Vagina (tissue), 2 donors: Measurements from ENCODE around the gene CDHR1. TPM values are rescaled to one million over a fixed set of nuclear protein-coding genes. Genes with fewer than 3 reads are reported as not detected.

Experiments
- DNase-seq, 2 donors: peaks; one replicate each; pipeline ENCODE4 v3.0.0-alpha.2; 2017; ENCODE audit errors: extremely low spot score in 2 of 2
- H3K27ac ChIP-seq: fragments of 200-600 bp; sonication (generic); one replicate; pipeline ENCODE4 v1.5.1; 2019
- H3K27me3 ChIP-seq: fragments of 200-600 bp; sonication (generic); one replicate; pipeline ENCODE4 v1.5.1; 2019
- H3K36me3 ChIP-seq, 2 donors: fragments of 200-600 bp; sonication (generic); one replicate each; pipeline ENCODE4 v1.5.1; 2017 to 2019
- H3K4me1 ChIP-seq: fragments of 200-600 bp; sonication (generic); one replicate; pipeline ENCODE4 v1.5.1; 2019
- H3K4me3 ChIP-seq, 2 donors: fragments of 200-600 bp; sonication (generic); 1 replicate in 1 of 2; 2 replicates in 1 of 2; pipeline ENCODE4 v1.5.1; 2016 to 2019
- H3K9me3 ChIP-seq: fragments of 200-600 bp; sonication (generic); one replicate; pipeline ENCODE4 v1.5.1; 2019
- POLR2A ChIP-seq, 2 donors: fragments of 450-650 bp; IDR thresholded peaks; one replicate each; pipeline ENCODE4 v1.6.1; 2017; ENCODE audit warnings: antibody characterized with exemption in 2 of 2, mild to moderate bottlenecking in 2 of 2, moderate library complexity in 2 of 2
- POLR2AphosphoS5 ChIP-seq, 2 donors: sonication (generic); formaldehyde crosslinking; IDR thresholded peaks; one replicate each; pipeline ENCODE4 v1.9.0; 2017; ENCODE audit warnings: antibody characterized with exemption in 2 of 2, mild to moderate bottlenecking in 2 of 2, low read depth in 1 of 2; ENCODE audit not compliant: insufficient read depth in 1 of 2
- intact Hi-C: fragments of 100-400 bp; cut with DNase I; formaldehyde crosslinking; loops from one replicate; pipeline ENCODE4 v1.15.1; 2023
- total RNA-seq: library from RNA; depleted of rRNA; stranded (reverse); fragments of >200 nt; gene quantifications from one replicate; pipeline ENCODE4 v1.2.3, GENCODE V29; 2016
- TF ChIP-seq, protein P1 (sequence below), 3 experiments: fragments of 450-650 bp in 2 of 3; fragments of 200-600 bp in 1 of 3; sonication (generic) in 1 of 3; IDR thresholded peaks; one replicate each; pipeline ENCODE4 v1.5.1; 2017 to 2019; ENCODE audit warnings: antibody characterized with exemption in 3 of 3, mild to moderate bottlenecking in 2 of 3, moderate library complexity in 2 of 3

CDHR1 gene
- total RNA-seq, 1 donor from 2014 or later = 6.4 TPM

DNA sequence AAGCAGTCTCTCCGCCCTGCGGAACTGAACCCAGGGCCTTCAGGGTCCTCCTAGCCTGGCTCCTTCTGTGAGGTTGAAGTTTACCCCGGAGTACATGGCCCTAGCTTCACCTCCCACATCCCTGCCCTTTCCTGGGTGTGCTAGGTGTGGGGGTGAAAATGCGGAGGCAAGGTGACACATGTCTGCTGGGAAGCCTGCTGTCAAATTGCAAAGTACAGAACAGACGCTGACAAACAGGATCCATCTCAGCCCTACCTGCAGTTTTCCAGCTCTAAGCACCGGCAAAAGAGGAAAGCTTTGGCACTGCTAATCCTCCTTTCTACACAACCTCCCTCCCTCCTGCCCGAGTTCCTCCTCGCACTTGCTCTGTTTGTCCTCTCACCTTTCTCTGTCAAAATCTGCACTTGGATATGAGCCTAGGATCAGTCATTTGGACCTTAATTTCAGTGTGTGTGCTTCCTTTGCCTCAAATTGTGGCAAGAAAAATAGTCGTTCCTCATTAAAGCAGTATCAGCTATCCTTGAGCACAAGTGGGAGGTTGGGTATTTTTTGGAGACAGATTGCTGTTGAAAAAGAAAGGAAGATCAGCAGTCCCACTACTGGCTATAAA, 35.2 kb upstream of the CDHR1 start:
- Histone ChIP-seq H3K36me3 (peaks cover 0 to 12% of the 10 kb centered on the region in 2 donors), H3K27me3 (no peaks in the 10 kb centered on the region), H3K4me3 (no peak overlapping the region), H3K27ac (no peak overlapping the region), H3K4me1 (no peaks in the 10 kb centered on the region), H3K9me3 (no peaks in the 10 kb centered on the region)
- intact Hi-C loops = no loop called here
- no peak for TF ChIP-seq POLR2AphosphoS5 (IDR thresholded peaks at IDR 0.05; ENCODE audit: insufficient read depth in 1 of 2, low read depth in 1 of 2)
- TF ChIP-seq, protein P1, sequence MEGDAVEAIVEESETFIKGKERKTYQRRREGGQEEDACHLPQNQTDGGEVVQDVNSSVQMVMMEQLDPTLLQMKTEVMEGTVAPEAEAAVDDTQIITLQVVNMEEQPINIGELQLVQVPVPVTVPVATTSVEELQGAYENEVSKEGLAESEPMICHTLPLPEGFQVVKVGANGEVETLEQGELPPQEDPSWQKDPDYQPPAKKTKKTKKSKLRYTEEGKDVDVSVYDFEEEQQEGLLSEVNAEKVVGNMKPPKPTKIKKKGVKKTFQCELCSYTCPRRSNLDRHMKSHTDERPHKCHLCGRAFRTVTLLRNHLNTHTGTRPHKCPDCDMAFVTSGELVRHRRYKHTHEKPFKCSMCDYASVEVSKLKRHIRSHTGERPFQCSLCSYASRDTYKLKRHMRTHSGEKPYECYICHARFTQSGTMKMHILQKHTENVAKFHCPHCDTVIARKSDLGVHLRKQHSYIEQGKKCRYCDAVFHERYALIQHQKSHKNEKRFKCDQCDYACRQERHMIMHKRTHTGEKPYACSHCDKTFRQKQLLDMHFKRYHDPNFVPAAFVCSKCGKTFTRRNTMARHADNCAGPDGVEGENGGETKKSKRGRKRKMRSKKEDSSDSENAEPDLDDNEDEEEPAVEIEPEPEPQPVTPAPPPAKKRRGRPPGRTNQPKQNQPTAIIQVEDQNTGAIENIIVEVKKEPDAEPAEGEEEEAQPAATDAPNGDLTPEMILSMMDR (IDR thresholded peaks at IDR 0.05) = no peak
- TF ChIP-seq POLR2A (IDR thresholded peaks at IDR 0.05) = no peak
- DNase-seq = no peak

DNA sequence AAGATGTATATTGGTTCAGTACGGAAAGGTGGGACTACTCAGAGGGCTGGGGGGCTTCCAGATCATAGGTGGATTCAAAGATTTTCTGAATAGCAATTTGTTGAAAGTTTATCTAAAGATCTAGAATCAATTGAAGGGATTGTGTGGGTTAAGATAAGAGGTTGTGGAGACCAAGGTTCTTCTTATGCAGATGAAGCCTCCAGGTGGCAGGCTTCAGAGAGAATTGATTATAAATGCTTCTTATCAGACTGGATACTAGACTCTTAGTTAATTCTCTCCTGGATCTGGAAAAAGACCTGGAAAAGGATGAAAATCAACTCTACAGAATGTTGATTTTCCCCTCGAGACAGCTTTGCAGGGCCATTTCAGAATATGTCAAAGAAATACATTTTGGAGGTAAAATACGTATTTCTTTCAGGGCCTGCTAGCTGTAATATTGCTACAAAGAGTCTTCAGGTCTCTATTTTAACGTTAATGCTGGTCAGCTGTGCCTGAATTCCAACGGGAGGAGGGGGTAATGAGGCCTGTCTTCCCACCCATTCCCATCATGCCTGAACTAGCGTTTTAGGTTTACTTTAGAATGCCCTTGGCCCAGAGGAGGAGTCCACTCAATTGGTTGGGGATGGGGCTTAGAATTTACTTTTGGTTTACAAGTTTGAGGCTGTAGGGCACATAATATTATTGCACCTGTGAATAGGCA, 33.5 kb upstream of the CDHR1 start:
- Histone ChIP-seq H3K27ac (no peak overlapping the region), H3K36me3 (no peaks in the 10 kb centered on the region), H3K4me3 (no peak overlapping the region), H3K9me3 (no peaks in the 10 kb centered on the region), H3K4me1 (no peaks in the 10 kb centered on the region), H3K27me3 (no peaks in the 10 kb centered on the region)
- no peak for TF ChIP-seq POLR2A (IDR thresholded peaks at IDR 0.05)
- no peak for TF ChIP-seq POLR2AphosphoS5 (IDR thresholded peaks at IDR 0.05; ENCODE audit: insufficient read depth in 1 of 2, low read depth in 1 of 2)
- TF ChIP-seq, protein P1 (IDR thresholded peaks at IDR 0.05) = no peak
- intact Hi-C loops = no loop called here
- no peak for DNase-seq

DNA sequence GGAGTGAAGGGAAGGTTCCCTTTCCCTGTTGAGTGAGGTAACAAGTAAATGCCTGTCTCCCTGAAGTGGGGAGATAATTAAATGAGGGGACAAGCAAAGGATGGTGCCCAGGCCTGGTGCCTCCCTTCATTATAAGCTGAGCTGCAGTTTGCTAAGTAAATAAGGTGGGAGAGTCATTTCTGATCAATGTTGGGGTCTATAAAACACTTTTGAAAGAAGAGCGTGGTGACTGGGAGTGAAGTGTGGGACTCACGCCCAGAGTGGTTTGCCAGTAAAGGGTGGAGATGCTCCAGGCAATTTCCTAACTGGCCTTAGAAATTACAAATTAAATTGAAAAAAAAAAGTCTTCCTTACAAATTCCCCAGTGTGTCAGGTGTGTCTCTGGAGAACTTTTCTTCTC, 30.3 kb upstream of the CDHR1 start:
- no peaks in the 10 kb centered on the region for H3K9me3 ChIP-seq
- DNase-seq = no peak
- TF ChIP-seq POLR2A (IDR thresholded peaks at IDR 0.05) (no peak), POLR2AphosphoS5 (IDR thresholded peaks at IDR 0.05; ENCODE audit: insufficient read depth in 1 of 2, low read depth in 1 of 2) (no peak)
- TF ChIP-seq, protein P1 (IDR thresholded peaks at IDR 0.05) = no peak
- intact Hi-C loops = no loop called here
- no peaks in the 10 kb centered on the region for H3K4me1 ChIP-seq
- H3K27me3 ChIP-seq = no peaks in the 10 kb centered on the region
- H3K36me3 ChIP-seq = no peaks in the 10 kb centered on the region
- no peak overlapping the region for H3K27ac ChIP-seq
- no peak overlapping the region for H3K4me3 ChIP-seq

DNA sequence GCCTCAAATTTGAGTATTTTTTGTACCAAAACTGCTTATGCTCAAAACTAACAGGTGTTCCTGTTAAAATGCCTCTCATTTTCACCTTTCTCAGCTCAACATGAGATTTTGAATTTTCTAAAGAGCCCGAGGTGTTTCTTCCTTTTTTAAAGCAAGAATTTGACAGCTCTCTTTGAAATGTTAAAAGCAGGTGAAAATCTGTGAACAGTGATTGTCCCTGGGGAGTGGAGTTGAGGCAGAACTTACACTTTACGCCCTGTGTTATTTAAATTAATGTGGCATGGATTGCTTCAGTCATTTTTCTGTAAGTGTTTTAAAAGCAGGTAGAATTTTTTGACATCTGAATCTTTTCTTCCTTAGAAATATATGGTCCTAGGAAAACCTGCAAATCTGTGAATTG, 29.9 kb upstream of the CDHR1 start:
- no peaks in the 10 kb centered on the region for H3K9me3 ChIP-seq
- no peak overlapping the region for H3K27ac ChIP-seq
- H3K36me3 ChIP-seq = no peaks in the 10 kb centered on the region
- H3K4me1 ChIP-seq = no peaks in the 10 kb centered on the region
- no peaks in the 10 kb centered on the region for H3K27me3 ChIP-seq
- TF ChIP-seq POLR2AphosphoS5 (IDR thresholded peaks at IDR 0.05; ENCODE audit: insufficient read depth in 1 of 2, low read depth in 1 of 2) = no peak
- no peak for TF ChIP-seq POLR2A (IDR thresholded peaks at IDR 0.05)
- TF ChIP-seq, protein P1 (IDR thresholded peaks at IDR 0.05) = no peak
- DNase-seq = no peak
- intact Hi-C loops = no loop called here
- H3K4me3 ChIP-seq = no peak overlapping the region
